Measurements from ENCODE around the gene FGF14. TPM values are rescaled to one million over a fixed set of nuclear protein-coding genes. Genes with fewer than 3 reads are reported as not detected.

The FGF14 gene
- total RNA-seq, 2 donors from 2014 or later: 1.3 to 3.7 TPM

- no peak for ATAC-seq
- DNase-seq: no peak
- intact Hi-C loops (cut with DNase I): no loop called here
These were observed 27.1 kb downstream of the FGF14 start for GRCh38 chr13:102374726-102375125.

DNA sequence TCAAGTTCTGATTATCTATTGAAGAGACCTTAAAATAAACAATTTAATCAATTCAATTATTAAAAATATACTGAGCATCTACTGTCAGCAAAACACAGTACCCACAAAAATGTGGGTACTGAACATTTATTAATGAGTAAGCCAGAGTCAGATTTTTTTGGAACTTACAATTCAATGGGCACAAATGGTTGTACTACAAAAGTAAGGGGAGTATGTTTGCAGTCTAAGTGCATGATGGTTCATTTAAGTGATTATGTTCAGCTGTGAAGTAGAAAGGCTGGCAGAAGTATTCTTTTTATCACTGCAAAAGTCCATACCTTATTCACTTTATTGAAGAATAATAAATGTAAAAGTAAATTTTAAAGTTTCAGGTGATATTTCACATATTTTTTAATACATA lies 27.6 kb downstream of the FGF14 start:
- DNase-seq (no peak), ATAC-seq (no peak)
- intact Hi-C loops (cut with DNase I): no loop called here

DNA sequence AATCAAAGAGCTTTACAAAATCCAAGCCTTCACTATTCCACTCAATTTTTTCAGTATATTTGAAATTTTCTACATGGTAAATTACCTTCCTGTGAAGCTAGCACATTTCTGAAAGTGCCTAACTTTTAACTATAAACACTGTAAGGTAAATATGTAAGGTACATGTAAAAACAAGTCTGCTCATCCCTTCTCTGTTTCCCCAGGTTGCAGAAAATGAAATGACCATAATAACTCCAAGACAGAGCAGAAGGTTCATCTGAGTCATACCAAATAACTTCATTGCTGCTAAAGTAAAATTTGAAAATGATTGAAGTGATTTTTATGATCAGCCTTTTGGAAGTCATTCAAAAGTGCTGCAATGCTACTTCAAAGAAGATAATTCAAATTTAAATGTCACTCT lies 28.6 kb downstream of the FGF14 start:
- ATAC-seq (no peak), DNase-seq (no peak)
- intact Hi-C loops (cut with DNase I): no loop called here

DNA sequence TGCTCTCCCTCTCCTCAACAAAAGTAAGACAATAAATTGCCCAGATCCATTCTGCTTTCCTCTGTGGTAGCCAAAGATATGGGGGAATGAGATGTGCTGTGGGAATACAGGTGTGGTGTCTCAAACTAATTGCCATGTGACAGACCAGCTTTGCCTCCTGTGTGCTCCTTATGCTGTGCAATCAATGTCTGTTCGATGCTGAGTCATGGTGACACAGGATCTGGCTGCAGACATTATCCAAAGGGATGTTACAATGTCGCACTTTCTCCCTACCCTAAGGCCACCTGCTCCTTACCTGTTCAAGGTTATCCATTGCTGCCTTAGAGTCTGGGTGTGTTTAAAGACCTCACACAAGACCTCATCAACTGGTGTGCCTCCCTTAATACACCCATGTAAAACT lies 32.5 kb downstream of the FGF14 start:
- DNase-seq (no peak), ATAC-seq (no peak)
- intact Hi-C loops (cut with DNase I): no loop called here

DNA sequence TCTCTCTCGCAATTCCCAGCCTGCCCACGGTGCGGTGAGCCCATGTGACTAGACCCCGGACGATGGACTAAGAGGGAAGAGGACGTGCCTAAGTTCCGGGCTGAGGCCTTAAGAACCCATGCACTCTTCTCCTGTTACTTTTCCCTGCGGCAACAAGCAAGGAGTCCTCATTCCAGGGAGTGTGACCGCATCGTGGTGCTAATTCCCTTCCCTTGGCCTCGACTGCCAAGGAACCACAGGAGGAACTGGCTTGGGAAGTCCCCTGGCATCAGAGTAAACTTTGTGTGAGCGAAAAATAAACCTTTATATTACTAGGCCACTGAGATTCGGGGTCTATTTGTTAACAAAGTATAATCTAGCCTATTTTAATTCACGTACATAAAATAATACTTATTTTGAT lies 34.0 kb downstream of the FGF14 start:
- intact Hi-C loops (cut with DNase I): no loop called here
- DNase-seq (no peak), ATAC-seq (no peak)

DNA sequence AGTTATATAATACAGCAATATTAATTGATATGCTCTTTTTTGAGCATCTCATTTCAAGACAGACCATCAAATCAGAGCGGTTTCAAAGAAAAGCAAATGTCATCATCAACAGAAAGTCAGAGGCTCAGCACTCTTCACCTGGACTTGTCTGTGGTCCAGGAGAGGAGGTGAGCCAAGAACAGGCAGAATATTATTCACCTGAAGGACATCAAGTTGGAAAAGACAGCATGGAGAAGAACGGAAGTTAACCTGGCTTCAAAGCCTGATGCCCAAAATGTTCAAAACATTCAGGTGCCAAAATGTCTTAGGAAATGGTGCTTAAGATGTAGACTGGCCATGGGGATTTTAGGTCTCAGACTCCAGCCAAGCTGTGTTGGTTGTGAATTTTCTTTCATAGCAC lies 40.7 kb downstream of the FGF14 start:
- DNase-seq (no peak), ATAC-seq (no peak)
- intact Hi-C loops (cut with DNase I): no loop called here

DNA sequence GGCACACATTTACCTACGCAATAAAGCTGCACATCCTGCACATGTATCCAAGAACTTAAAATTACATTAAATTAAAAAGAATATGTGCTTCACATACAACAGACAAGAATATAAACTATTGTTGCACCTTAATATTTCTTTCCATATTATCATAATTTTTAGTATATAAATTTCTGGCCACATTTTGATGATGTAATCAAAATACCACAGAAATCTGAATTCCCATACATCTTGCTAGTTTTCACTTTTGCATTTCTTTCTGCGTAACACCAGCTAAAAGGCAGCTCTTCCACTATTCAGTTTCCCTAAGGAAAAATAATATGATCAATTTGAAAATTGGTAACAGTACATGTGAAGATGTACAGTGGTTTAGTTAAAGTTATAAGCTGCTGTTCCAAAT lies 42.6 kb downstream of the FGF14 start:
- intact Hi-C loops (cut with DNase I): no loop called here
- DNase-seq (no peak), ATAC-seq (no peak)

DNA sequence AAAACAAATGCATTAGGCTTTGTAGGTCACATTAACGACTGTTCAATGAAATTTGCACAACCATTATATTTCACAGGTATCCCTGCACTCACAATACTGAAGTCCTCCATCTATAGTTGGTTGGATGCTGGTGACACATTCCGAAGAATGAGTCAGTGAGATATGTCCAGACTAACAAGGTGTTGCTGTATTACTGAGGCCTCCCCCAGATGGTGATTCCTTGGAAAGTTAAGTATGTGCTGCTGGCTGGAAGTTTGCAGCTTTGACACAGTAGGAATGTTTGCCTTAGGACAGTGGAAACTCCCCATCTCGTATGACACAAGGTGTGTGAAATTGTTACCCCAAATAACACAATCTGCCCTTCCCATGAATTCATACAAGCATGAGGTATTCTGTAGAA lies 46.6 kb downstream of the FGF14 start:
- intact Hi-C loops (cut with DNase I): no loop called here
- DNase-seq (no peak), ATAC-seq (no peak)

DNA sequence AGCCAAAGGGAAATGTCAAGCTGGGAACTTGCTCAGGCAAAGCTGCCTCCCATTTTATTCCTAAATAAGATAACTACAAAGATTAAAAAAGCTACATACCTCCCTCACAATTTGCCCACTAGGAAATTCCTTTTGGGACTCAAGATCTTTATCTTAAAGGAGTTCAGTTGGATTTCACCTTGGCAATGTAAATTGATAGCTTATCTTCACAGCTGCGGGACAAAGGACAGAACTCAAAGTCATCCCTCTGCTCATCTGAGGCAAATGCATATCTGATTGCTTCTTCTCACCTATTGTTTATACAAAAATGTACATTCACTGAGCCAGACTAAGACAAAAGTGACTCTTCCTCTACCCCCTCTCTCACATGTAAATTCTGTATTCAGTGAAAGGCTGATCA lies 47.8 kb downstream of the FGF14 start:
- no peak for ATAC-seq
- intact Hi-C loops (cut with DNase I): no loop called here

GRCh38 chr13:102351521-102351920 lies 50.3 kb downstream of the FGF14 start:
- no peak for ATAC-seq
- no peak for DNase-seq
- intact Hi-C loops (cut with DNase I): no loop called here

More for the DNA sequence above, 47.8 kb downstream of the FGF14 start:
- no peak for DNase-seq

DNA sequence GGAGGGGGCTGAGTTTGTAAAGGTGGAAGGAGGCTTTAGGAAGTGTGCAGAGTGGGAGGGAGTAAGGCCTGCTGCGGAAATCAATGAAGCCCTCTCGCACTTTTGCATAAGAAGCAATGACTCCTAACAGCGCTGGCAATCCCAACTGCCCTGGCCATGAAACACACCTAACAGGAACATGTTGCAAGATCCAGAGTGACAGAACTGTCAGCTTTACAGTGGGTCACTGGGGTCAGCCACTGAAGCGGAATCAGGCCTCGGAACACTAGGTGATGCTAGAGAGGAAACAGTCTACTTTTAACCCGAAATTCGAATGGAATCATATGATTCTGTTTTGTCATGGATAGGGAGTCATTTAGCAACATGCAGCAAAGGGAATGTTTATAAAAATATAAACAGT lies 54.4 kb downstream of the FGF14 start:
- intact Hi-C loops (cut with DNase I): no loop called here
- DNase-seq: no peak
- ATAC-seq: no peak

- ATAC-seq (no peak), DNase-seq (no peak)
- intact Hi-C loops (cut with DNase I): no loop called here
These were observed 55.1 kb downstream of the FGF14 start for GRCh38 chr13:102346769-102347168.

- intact Hi-C loops (cut with DNase I): no loop called here
- ATAC-seq: no peak
These were observed 57.4 kb downstream of the FGF14 start for GRCh38 chr13:102344410-102344809.

DNA sequence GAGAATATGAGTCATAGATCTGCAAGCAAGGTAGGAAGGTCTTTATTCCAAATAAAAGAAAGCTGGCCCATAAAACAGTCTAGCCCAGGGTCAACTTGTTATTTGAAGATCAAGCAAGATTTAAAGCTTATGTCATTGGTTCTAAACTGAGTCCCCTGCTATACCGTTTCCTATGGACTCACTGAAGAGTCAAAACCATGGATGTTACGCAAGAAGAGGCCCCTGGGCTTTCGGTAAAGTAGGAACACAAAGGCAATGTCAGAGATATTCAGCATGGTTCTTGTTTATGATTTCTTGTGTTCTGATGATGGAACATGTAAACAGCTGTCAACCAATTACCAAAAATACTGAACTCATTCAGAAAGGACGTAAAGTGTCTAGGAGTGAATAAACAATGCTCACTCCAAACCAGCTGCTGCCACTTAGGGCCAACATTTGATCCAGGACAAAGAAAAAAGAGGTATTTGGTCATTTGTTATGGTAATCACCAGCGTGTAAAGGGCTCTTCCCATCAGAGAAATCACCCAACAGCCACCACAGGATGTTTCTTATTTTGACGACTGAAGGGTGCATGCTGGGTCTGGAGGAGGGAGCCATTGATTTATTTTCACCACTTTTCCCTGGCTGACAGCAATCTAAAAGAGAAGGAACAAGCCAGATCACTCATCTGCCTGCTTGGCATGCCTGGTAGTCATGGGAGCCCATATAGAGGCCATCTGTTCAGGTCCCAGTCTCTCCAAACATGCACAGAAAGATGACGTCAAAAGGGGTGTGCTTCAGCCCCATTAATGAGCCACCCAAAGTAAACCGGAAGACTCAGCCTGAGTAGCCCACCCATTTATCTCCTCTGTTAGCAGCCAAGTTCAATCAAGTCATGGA lies 68.3 kb downstream of the FGF14 start:
- ATAC-seq (no peak), DNase-seq (no peak)
- intact Hi-C loops (cut with DNase I): no loop called here

More at GRCh38 chr13:102344410-102344809, 57.4 kb downstream of the FGF14 start:
- no peak for DNase-seq

- ATAC-seq (no peak), DNase-seq (no peak)
- intact Hi-C loops (cut with DNase I): no loop called here
These were observed 72.9 kb downstream of the FGF14 start for GRCh38 chr13:102328909-102329308.

GRCh38 chr13:102327119-102327617 lies 74.7 kb downstream of the FGF14 start:
- intact Hi-C loops (cut with DNase I): no loop called here
- ATAC-seq (no peak), DNase-seq (no peak)

- ATAC-seq: no peak
- no peak for DNase-seq
- intact Hi-C loops (cut with DNase I): no loop called here
These were observed 75.3 kb downstream of the FGF14 start for GRCh38 chr13:102326381-102327118.

DNA sequence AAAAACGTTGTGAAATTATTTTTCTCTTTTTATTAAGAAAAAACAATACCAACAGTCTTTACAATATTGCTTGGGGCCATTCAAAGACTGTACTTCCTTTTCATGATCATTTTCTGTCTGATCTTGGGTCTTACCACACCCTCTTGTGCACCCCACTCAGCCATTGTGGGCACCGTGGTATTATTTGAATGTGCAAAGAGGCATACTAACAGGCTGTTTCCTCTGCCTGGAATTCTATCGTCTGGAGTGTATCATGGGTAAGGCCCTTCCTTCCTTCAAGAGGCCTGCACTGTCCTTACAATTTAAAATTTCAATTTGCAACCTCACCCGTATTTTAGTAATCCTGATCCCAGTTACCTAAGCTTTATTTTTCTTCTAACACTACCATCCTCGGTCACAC lies 76.5 kb downstream of the FGF14 start:
- ATAC-seq (no peak), DNase-seq (no peak)
- intact Hi-C loops (cut with DNase I): no loop called here

DNA sequence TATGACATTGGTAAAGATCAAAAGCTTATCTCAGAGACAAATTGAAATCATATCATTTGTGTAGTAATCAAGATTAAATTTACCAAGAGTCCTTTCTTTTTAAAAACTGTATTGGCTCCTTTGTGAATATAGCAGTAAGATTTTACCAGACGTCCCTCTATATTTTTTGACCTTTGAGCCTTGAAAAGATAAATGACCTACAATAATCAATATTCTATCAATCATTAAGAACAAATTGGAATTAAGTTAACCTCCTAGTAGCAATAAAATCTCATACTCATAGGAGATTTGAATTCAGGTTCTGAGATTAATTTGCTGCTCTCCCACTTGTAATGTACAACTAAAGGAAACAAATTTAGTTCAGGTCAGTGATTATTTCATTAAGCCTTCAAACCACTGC lies 78.3 kb downstream of the FGF14 start:
- ATAC-seq: no peak
- intact Hi-C loops (cut with DNase I): no loop called here

DNA sequence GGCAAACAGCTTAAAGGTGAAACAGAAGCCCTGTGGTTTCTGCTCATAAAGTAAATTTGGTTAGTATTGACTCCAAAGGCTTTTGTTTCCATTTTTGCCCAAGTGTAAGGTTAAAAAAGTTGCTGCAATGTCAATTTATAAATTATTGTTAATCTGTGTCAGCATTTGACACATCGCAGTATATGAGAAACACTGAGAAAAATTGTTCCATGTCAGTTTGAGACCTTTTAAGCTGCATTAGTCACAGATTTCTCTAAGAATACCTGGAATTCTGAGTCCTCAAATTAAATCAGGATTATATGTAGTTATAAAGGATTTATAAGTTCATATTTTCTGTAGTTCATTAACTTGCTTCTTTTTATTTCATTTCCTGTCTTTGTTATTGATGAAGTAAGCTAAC lies 78.8 kb downstream of the FGF14 start:
- no peak for DNase-seq
- no peak for ATAC-seq
- intact Hi-C loops (cut with DNase I): no loop called here

More for the DNA sequence above, 78.3 kb downstream of the FGF14 start:
- DNase-seq: no peak

DNA sequence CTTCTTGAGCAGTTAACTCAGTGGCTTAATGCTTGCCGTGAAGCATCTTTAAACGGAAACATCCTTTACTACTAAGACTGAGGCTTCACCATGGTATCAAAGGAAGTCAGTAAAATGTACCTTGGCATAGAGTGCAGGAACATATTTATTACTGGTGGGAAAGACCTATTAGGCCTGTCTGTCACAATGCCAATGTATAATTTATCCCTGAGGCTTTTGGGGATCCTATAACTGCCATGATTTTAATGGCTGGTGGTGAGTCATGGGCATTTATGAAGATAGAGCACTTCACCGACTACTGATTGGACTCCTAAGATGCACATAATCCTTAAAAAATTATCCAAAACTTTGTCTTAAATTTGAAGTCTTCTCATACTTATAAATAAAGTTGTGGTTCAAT lies 79.6 kb downstream of the FGF14 start:
- intact Hi-C loops (cut with DNase I): no loop called here
- ATAC-seq (no peak), DNase-seq (no peak)
